Gastrocnemius medialis (tissue), 4 donors: ENCODE data around the gene CPLANE2. TPM values are rescaled to one million over a fixed set of nuclear protein-coding genes. Genes with fewer than 3 reads are reported as not detected.
A peak's percentile ranks its signal among the peaks of the same experiment; 100 is the strongest.

Source experiments
- ATAC-seq, 2 donors: fragments of 150-250 bp; one replicate each; pipeline ENCODE4 v1.9.1; 2016
- DNase-seq, 2 donors: peaks; one replicate each; pipeline ENCODE4 v3.0.0-alpha.2; 2019
- H3K27ac ChIP-seq, 4 donors: fragments of 200-600 bp; sonication (generic); 1 replicate in 1 of 4; 2 replicates in 3 of 4; pipeline ENCODE4 v1.5.1; 2016 to 2018; ENCODE audit warnings: mild to moderate bottlenecking in 2 of 4, moderate library complexity in 1 of 4
- H3K27me3 ChIP-seq, 3 donors: fragments of 200-600 bp; sonication (generic) in 2 of 3; 1 replicate in 1 of 3; 2 replicates in 2 of 3; pipeline versions ENCODE4 v1.5.1 to v1.6.0; 2016 to 2019; ENCODE audit warnings: mild to moderate bottlenecking in 1 of 3, moderate library complexity in 1 of 3
- H3K36me3 ChIP-seq, 2 donors: fragments of 200-600 bp; sonication (generic) in 1 of 2; one replicate each; pipeline ENCODE4 v1.5.1; 2017 to 2018
- H3K4me1 ChIP-seq, 2 donors: fragments of 200-600 bp; sonication (generic) in 1 of 2; one replicate each; pipeline ENCODE4 v1.5.1; 2016 to 2017; ENCODE audit warnings: mild to moderate bottlenecking in 2 of 2
- H3K4me3 ChIP-seq, 4 donors: fragments of 200-600 bp; sonication (generic) in 3 of 4; 1 replicate in 1 of 4; 2 replicates in 3 of 4; pipeline ENCODE4 v1.5.1; 2016 to 2019; ENCODE audit warnings: mild to moderate bottlenecking in 2 of 4
- H3K9me3 ChIP-seq, 3 donors: fragments of 200-600 bp; sonication (generic) in 2 of 3; 1 replicate in 1 of 3; 2 replicates in 2 of 3; pipeline ENCODE4 v1.5.1; 2016 to 2019
- CTCF ChIP-seq, 5 experiments: fragments of 450-650 bp in 3 of 5; fragments of 200-600 bp in 2 of 5; sonication (generic) in 2 of 5; IDR thresholded peaks in 4 of 5; conservative IDR thresholded peaks in 1 of 5; 1 replicate in 4 of 5; 2 replicates in 1 of 5; pipeline ENCODE4 v1.5.1; 2016 to 2019; ENCODE audit warnings: antibody characterized with exemption in 5 of 5, mild to moderate bottlenecking in 3 of 5, moderate library complexity in 3 of 5
- POLR2A ChIP-seq, 2 donors: fragments of 450-650 bp; IDR thresholded peaks; one replicate each; pipeline ENCODE4 v1.6.1; 2017; ENCODE audit warnings: antibody characterized with exemption in 2 of 2, mild to moderate bottlenecking in 2 of 2, moderate library complexity in 2 of 2
- in situ Hi-C, 4 donors: fragments of 200-750 bp; cut with MboI; loops; one replicate each; pipeline versions ENCODE4 v1.15.0 to v1.8.0; 2017; ENCODE audit warnings: low sequenced_read_pairs in 4 of 4
- intact Hi-C: fragments of 100-400 bp; cut with DNase I; formaldehyde crosslinking; loops from one replicate; pipeline ENCODE4 v1.15.1; 2023; ENCODE audit warnings: low total_unique reads
- total RNA-seq, 4 donors: library from RNA; depleted of rRNA; stranded (reverse); fragments of >200 nt; gene quantifications; one replicate each; pipeline versions ENCODE4 v1.1.0 to v1.2.3, GENCODE V29; 2016

CPLANE2 gene
- total RNA-seq, 4 donors from 2014 or later = 0.46 to 6.3 (median 3.1) TPM

- in situ Hi-C loops (no loop called here), intact Hi-C loops (loop anchor here (1.0 to 5.0 kb wide), 3 partner anchors 11 to 156 kb away; no protein-coding TSS in a partner anchor)
- peak; percentile 94 to 96 for ATAC-seq
- Histone ChIP-seq H3K4me3 (peak overlapping the region; percentile 48 to 71 (median 64)), H3K9me3 (no peaks in the 10 kb centered on the region), H3K36me3 (no peaks in the 10 kb centered on the region), H3K27ac (peak overlapping the region; percentile 59 to 82 (median 72)), H3K27me3 (peaks cover 6 to 9% (median 6%) of the 10 kb centered on the region in 3 donors), H3K4me1 (peaks cover 4 to 6% of the 10 kb centered on the region in 2 donors)
- TF ChIP-seq POLR2A (IDR thresholded peaks at IDR 0.05) (peak; percentile 28 to 43), CTCF (IDR thresholded peaks at IDR 0.05 in 4 of 5, conservative IDR thresholded peaks at IDR 0.05 in 1 of 5) (peak in 1 of 5 experiments; percentile 1)
- DNase-seq = peak; percentile 90 to 94
Measured at GRCh38 chr1:16206547-16207317, 30.3 kb downstream of the CPLANE2 start.

GRCh38 chr1:16205891-16206546 is 31.0 kb downstream of the CPLANE2 start:
- TF ChIP-seq POLR2A (IDR thresholded peaks at IDR 0.05) (no peak), CTCF (IDR thresholded peaks at IDR 0.05 in 4 of 5, conservative IDR thresholded peaks at IDR 0.05 in 1 of 5) (peak in 1 of 5 experiments; percentile 1)
- Histone ChIP-seq H3K27ac (peak overlapping the region; percentile 64 to 79 (median 76)), H3K9me3 (no peaks in the 10 kb centered on the region), H3K36me3 (no peaks in the 10 kb centered on the region), H3K4me3 (peak overlapping the region; percentile 48 to 69 (median 62)), H3K4me1 (peaks cover 4 to 6% of the 10 kb centered on the region in 2 donors), H3K27me3 (peaks cover 6 to 9% (median 6%) of the 10 kb centered on the region in 3 donors)
- in situ Hi-C loops = no loop called here
- intact Hi-C loops = loop anchor here (1.0 to 5.0 kb wide), 3 partner anchors 11 to 156 kb away; no protein-coding TSS in a partner anchor
- no peak for DNase-seq
- ATAC-seq = peak; percentile 7 to 29

- TF ChIP-seq CTCF (IDR thresholded peaks at IDR 0.05 in 4 of 5, conservative IDR thresholded peaks at IDR 0.05 in 1 of 5) (no peak), POLR2A (IDR thresholded peaks at IDR 0.05) (no peak)
- Histone ChIP-seq H3K9me3 (no peaks in the 10 kb centered on the region), H3K4me1 (peaks cover 4 to 6% of the 10 kb centered on the region in 2 donors), H3K36me3 (no peaks in the 10 kb centered on the region), H3K27me3 (peaks cover 6 to 9% (median 6%) of the 10 kb centered on the region in 3 donors), H3K4me3 (no peak overlapping the region), H3K27ac (peak overlapping the region in 1 of 4 donors; percentile 76)
- no peak for ATAC-seq
- intact Hi-C loops = loop anchor here (5.0 kb wide), 1 partner anchor 157 kb away; no protein-coding TSS in a partner anchor
- in situ Hi-C loops = no loop called here
- no peak for DNase-seq
Measured at GRCh38 chr1:16205334-16205671, 31.7 kb downstream of the CPLANE2 start.

- Histone ChIP-seq H3K9me3 (no peaks in the 10 kb centered on the region), H3K36me3 (no peaks in the 10 kb centered on the region), H3K27me3 (peaks cover 6 to 9% (median 6%) of the 10 kb centered on the region in 3 donors), H3K4me1 (peaks cover 4 to 6% of the 10 kb centered on the region in 2 donors), H3K4me3 (no peak overlapping the region), H3K27ac (no peak overlapping the region)
- in situ Hi-C loops = no loop called here
- DNase-seq (no peak), ATAC-seq (no peak)
- intact Hi-C loops = loop anchor here (5.0 kb wide), 1 partner anchor 158 kb away; no protein-coding TSS in a partner anchor
- TF ChIP-seq POLR2A (IDR thresholded peaks at IDR 0.05) (no peak), CTCF (IDR thresholded peaks at IDR 0.05 in 4 of 5, conservative IDR thresholded peaks at IDR 0.05 in 1 of 5) (peak in 1 of 5 experiments; percentile 12)
Measured at GRCh38 chr1:16204634-16205333, 32.2 kb downstream of the CPLANE2 start.
